HG02763 (cell line): Measurements from ENCODE around the gene CYB5A.

ENCODE experiments used
- ATAC-seq: cut with Tn5 transposase; IDR thresholded peaks from one replicate; pipeline ENCODE4 v1.9.1; 2021; ENCODE audit warnings: mild to moderate bottlenecking, moderate library complexity; ENCODE audit not compliant: unreplicated experiment

Gene CYB5A

GRCh38 chr18:74221081-74221480 is 70.7 kb downstream of the CYB5A start:
- no peak for ATAC-seq

- ATAC-seq: no peak
Observed at GRCh38 chr18:74219056-74219455, 72.7 kb downstream of the CYB5A start.

GRCh38 chr18:74217476-74218143 is 74.2 kb downstream of the CYB5A start:
- no peak for ATAC-seq

GRCh38 chr18:74216661-74217110 is 75.1 kb downstream of the CYB5A start:
- no peak for ATAC-seq

- ATAC-seq: no peak
Observed at GRCh38 chr18:74215863-74216262, 75.9 kb downstream of the CYB5A start.

GRCh38 chr18:74213429-74213828 is 78.3 kb downstream of the CYB5A start:
- ATAC-seq: no peak

- ATAC-seq: no peak
Observed at GRCh38 chr18:74204526-74205152, 87.1 kb downstream of the CYB5A start.

GRCh38 chr18:74203811-74204210 is 88.0 kb downstream of the CYB5A start:
- ATAC-seq: no peak
